Glomerular endothelial cell (primary cell): ENCODE data around the gene XRCC3. TPM values are rescaled to one million over a fixed set of nuclear protein-coding genes. Genes with fewer than 3 reads are reported as not detected.

Experiments used
- DNase-seq: peaks from one replicate; pipeline ENCODE4 v3.0.0-alpha.2; 2011; ENCODE audit warnings: low read depth, low spot score; ENCODE audit errors: extremely low read depth
- total RNA-seq: library from RNA; depleted of rRNA; stranded (reverse); fragments of >200 nt; gene quantifications from 2 replicates; pipeline ENCODE4 v1.2.3, GENCODE V29; 2015

Gene XRCC3
- total RNA-seq, 1 donor from 2014 or later, result 15.5 TPM

DNA sequence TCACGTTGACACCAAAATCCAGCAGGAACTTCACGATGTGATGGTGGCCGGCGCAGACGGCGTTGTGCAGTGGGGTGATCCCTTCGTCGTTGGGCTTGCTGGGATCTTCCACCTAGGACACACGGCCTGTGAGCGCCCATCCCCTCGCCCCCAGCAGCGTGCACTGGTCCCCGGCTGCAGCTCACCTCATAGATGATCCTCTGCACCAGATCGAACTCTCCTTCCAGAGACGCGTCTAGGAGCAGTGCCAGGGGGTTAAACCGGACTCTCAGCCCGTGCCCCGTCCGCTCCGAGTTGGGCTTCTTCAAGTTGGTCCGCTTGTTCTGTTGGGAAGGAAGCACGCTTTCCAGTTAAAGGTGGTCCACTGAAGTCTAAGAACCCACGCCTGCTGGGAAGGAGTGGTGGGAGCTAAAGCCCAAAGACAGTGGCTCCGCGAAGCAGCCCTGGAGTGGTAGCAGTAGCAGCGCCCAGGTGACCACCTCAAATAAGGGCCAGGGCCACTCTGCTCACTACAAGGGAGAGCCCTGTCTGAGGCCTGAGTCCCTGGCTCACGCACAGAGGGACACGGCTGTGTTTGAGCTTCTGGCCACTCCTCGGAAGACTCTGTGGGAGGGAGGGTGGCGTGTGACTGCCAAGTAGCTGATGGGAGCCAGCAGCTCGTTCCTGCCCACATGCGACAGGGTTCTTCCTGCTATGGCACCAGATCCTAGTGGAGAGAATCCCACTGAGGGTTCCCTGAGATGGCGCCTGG lies 23.6 kb upstream of the XRCC3 start:
- no peak for DNase-seq

GRCh38 chr14:103738166-103738565 lies 22.9 kb upstream of the XRCC3 start:
- no peak for DNase-seq

- DNase-seq, result no peak
Observed at GRCh38 chr14:103737432-103738045, 22.3 kb upstream of the XRCC3 start.

GRCh38 chr14:103736546-103737431 lies 21.5 kb upstream of the XRCC3 start:
- no peak for DNase-seq

- DNase-seq, result no peak
Observed at GRCh38 chr14:103735815-103736545, 20.7 kb upstream of the XRCC3 start.

- no peak for DNase-seq
Observed at GRCh38 chr14:103735439-103735814, 20.2 kb upstream of the XRCC3 start.

- DNase-seq, result no peak
Observed at GRCh38 chr14:103735022-103735421, 19.8 kb upstream of the XRCC3 start.

DNA sequence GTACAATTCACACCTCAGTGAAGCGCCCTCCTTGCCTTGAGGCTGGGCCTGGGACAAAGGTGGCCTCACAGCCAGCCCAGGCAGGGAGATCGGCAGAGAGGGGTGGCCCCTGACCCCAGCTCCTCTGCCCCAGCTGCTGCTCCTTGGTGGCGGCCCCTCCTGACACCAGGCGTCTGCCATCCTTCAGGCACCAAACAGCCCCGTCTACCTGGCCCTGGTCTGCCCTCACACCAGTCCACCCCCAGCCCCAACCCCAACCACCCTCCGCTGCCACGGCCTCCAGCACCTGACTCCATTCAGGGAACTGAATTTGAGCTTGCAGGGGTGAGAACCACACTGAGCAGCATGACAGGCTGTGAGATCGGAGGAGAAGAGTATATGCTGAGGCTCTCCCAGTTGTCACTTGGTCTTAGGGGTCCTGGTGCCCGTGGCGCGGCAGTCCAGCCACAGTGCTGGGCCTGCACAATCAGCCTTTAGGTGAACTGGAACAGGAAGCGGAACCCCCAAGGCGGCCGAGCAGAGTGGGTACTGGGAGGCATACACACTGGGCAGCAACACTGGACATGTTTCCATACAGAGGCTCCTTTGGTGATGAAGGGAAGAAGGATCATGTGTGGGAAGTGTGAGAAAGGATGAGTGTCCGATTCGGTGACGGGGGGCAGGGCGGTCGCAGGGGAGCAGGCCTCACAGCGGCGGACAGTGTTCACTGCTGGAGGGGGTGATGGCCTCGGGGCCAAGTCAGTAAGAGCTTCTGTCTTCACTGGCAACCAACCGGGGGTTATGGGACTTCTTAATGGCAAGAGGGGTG lies 19.0 kb upstream of the XRCC3 start:
- no peak for DNase-seq

- DNase-seq, result no peak
Observed at GRCh38 chr14:103733651-103734050, 18.4 kb upstream of the XRCC3 start.

- no peak for DNase-seq
Observed at GRCh38 chr14:103732868-103733620, 17.8 kb upstream of the XRCC3 start.

- no peak for DNase-seq
Observed at GRCh38 chr14:103731916-103732867, 16.9 kb upstream of the XRCC3 start.

DNA sequence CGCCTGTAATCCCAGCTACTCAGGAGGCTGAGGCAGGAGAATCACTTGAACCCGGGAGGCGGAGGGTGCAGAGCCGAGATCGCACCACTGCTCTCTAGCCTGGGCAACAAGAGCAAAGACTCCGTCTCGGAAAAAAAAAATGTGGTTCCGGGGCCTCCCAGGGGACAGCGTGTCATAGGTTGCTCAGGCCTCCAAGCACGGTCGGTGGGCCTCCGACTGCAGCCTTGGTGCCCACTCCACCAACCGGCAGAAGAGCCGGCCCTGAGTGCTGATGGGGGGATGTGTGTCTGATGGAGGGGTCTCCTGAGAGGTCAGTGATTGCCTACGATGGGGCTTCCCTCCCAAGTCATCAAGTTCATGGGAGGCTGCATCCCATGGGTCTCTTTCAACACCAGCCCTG lies 16.2 kb upstream of the XRCC3 start:
- no peak for DNase-seq

GRCh38 chr14:103730490-103731035 lies 15.3 kb upstream of the XRCC3 start:
- no peak for DNase-seq

DNA sequence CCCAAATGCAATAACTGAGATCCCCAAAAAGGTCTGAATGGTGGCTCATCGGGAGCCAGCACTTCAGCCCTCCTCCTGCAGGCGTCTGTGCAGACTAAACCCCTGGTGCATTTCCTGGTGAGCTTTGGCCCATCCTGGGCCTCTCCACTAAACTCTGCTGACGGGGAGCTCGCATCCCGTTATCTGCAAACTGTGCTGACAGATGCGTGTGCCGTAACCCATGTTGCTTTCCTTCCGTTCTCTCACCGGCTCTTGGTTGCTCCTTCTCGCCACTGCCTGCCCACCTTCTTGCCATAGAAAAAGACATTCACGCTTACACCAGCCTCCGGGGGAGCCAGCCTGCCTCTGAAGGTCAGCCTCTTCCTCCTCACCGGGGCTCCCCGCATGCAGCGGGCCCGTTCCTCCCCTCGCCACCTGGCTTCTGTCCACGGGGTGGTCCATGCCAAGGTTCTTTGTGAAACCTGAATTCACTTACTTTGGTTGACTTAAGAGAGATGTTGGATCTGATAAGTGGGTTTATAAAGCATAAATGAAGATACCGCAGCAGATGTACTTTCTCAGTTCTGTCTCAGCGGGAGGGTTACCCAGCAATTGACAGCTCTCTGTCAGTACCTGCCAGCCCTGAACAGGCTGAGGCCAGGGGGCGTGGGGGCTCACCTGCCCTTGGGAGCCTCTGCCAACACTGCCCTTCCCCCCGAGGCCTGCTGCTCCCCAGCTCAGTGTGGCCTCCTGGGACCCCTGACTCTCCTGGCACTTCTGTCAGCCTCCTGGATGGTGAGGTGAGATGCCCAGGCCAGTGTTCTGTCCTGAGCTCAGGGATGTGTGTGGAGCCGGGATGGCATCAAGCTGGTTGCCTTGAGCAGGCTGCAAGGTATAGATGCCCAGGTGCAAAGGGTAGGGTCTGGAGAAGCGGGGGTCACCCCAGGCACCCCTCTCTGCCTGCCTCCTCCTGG lies 14.5 kb upstream of the XRCC3 start:
- no peak for DNase-seq

DNA sequence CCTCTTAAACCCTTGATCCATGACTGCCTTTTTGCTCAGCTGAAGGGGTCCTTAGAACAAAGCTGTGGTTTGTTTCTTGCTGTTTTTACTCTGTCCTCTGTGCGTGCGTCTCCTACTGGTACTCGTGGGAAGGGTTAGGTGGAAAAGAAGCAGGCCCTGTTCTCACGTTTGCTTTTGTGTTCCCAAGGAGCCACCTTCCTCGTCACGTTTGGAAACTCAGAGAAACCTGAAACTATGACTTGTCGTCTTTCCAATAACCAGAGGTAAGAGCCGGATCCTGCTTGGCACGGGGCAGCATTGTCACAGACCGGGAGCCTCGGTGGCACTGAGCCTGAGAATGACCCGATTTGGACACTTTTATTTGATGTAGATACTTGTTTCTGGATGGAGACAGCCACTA lies 13.5 kb upstream of the XRCC3 start:
- DNase-seq, result no peak

- no peak for DNase-seq
Observed at GRCh38 chr14:103728141-103728540, 12.9 kb upstream of the XRCC3 start.
